ENCODE results near the gene MELTF.

The MELTF gene

DNA sequence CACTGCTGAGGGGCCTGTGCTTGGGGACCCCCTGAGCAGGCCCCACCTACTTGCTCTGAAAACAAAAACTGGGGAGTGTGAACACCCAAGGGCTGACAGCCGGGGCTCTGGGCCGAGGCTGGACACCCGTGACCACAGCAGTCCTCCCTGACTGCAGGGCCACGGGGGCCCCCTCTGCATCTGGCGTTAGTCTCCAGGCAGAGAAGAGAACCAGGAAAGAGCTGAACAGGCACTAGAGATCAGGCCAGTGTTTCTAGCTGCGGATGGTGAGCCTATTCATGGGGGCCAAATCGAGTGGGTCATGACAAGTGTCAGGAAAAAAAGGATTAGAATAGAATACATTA is 17.1 kb downstream of the MELTF start:
- Mint-ChIP-seq H3K27me3 (no peaks in the 10 kb centered on the region), H3K27ac (ENCODE audit: low read depth) (no peak overlapping the region), H3K36me3 (ENCODE audit: insufficient read depth) (no peaks in the 10 kb centered on the region), H3K4me3 (no peak overlapping the region), H3K9me3 (no peaks in the 10 kb centered on the region), H3K4me1 (no peaks in the 10 kb centered on the region)
- no peak for DNase-seq (ENCODE audit: low spot score in 2 of 2)
- no peak for ATAC-seq (replicated peaks; ENCODE audit: extremely low read depth, poor library complexity, severe bottlenecking)

- Mint-ChIP-seq H3K27ac (ENCODE audit: low read depth) (no peak overlapping the region), H3K4me1 (no peaks in the 10 kb centered on the region), H3K27me3 (no peaks in the 10 kb centered on the region), H3K9me3 (no peaks in the 10 kb centered on the region), H3K4me3 (no peak overlapping the region), H3K36me3 (ENCODE audit: insufficient read depth) (no peaks in the 10 kb centered on the region)
- ATAC-seq (replicated peaks; ENCODE audit: extremely low read depth, poor library complexity, severe bottlenecking) (no peak), DNase-seq (ENCODE audit: low spot score in 2 of 2) (no peak)
These were observed 17.7 kb downstream of the MELTF start for GRCh38 chr3:197011780-197012539.

- Mint-ChIP-seq H3K4me1 (no peaks in the 10 kb centered on the region), H3K36me3 (ENCODE audit: insufficient read depth) (no peaks in the 10 kb centered on the region), H3K4me3 (no peak overlapping the region), H3K9me3 (no peaks in the 10 kb centered on the region), H3K27ac (ENCODE audit: low read depth) (no peak overlapping the region), H3K27me3 (no peaks in the 10 kb centered on the region)
- DNase-seq (ENCODE audit: low spot score in 2 of 2) (no peak), ATAC-seq (replicated peaks; ENCODE audit: extremely low read depth, poor library complexity, severe bottlenecking) (no peak)
These were observed 18.9 kb downstream of the MELTF start for GRCh38 chr3:197010556-197011351.

DNA sequence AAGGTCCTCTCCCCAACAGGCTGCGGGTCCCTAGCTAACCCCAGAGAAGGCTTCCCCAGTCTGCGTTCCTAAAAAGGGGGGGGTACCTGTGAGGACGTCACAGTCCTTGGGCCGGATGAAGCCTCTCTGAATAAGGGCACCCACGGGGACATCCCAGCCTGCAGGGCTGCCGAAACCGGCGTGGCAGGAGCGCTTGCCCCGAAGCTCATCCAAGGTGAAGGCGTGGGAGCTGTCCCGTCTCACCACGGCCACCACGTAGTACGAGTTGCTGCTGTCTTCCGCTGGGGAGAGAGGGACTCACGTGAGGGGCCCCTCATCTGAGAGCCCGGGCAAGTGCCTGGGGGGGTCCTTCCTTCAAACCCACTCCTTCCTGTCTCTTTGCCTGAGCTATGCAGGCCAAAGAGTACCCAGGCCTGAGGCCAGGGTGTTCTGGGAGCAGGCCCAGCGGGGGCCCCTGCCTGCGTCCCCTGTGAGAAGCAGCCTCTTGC is 20.0 kb downstream of the MELTF start:
- Mint-ChIP-seq H3K9me3 (no peaks in the 10 kb centered on the region), H3K36me3 (ENCODE audit: insufficient read depth) (no peaks in the 10 kb centered on the region), H3K4me3 (no peak overlapping the region), H3K27ac (ENCODE audit: low read depth) (no peak overlapping the region), H3K27me3 (no peaks in the 10 kb centered on the region), H3K4me1 (no peaks in the 10 kb centered on the region)
- no peak for DNase-seq (ENCODE audit: low spot score in 2 of 2)
- ATAC-seq (replicated peaks; ENCODE audit: extremely low read depth, poor library complexity, severe bottlenecking) = no peak

- Mint-ChIP-seq H3K4me1 (no peaks in the 10 kb centered on the region), H3K9me3 (no peaks in the 10 kb centered on the region), H3K27ac (ENCODE audit: low read depth) (no peak overlapping the region), H3K27me3 (no peaks in the 10 kb centered on the region), H3K4me3 (no peak overlapping the region), H3K36me3 (ENCODE audit: insufficient read depth) (peaks cover 2% of the 10 kb centered on the region)
- ATAC-seq (replicated peaks; ENCODE audit: extremely low read depth, poor library complexity, severe bottlenecking) = no peak
- no peak for DNase-seq (ENCODE audit: low spot score in 2 of 2)
These were observed 21.0 kb downstream of the MELTF start for GRCh38 chr3:197008436-197009209.

DNA sequence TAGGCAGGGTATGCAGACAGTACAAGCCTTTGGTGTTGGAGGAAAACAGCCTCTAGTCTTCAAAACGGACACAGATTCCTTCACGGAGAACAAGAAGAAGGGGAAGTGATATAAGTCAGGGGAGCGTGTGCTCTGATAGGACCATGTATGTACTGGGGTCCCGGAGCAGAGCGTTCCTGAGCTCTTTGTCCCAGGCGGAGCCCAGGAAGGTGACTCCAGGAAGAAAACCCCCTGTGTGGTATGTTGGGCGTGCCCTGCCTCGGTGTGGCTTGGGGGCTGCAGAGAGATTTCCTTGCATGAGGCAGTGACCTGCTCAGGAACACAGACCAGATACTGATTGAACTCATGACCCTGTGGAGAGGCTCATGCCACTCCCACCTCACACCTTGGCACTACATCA is 21.7 kb downstream of the MELTF start:
- H3K9me3 Mint-ChIP-seq = no peaks in the 10 kb centered on the region
- DNase-seq (ENCODE audit: low spot score in 2 of 2) (no peak), ATAC-seq (replicated peaks; ENCODE audit: extremely low read depth, poor library complexity, severe bottlenecking) (no peak)
- H3K4me1 Mint-ChIP-seq = no peaks in the 10 kb centered on the region
- H3K27me3 Mint-ChIP-seq = no peaks in the 10 kb centered on the region
- no peak overlapping the region for H3K4me3 Mint-ChIP-seq
- peaks cover 5% of the 10 kb centered on the region for H3K36me3 Mint-ChIP-seq (ENCODE audit: insufficient read depth)
- no peak overlapping the region for H3K27ac Mint-ChIP-seq (ENCODE audit: low read depth)

GRCh38 chr3:197007296-197007940 is 22.2 kb downstream of the MELTF start:
- Mint-ChIP-seq H3K9me3 (no peaks in the 10 kb centered on the region), H3K4me1 (no peaks in the 10 kb centered on the region), H3K36me3 (ENCODE audit: insufficient read depth) (peaks cover 5% of the 10 kb centered on the region), H3K27me3 (no peaks in the 10 kb centered on the region), H3K27ac (ENCODE audit: low read depth) (no peak overlapping the region), H3K4me3 (no peak overlapping the region)
- DNase-seq (ENCODE audit: low spot score in 2 of 2) (no peak), ATAC-seq (replicated peaks; ENCODE audit: extremely low read depth, poor library complexity, severe bottlenecking) (no peak)

DNA sequence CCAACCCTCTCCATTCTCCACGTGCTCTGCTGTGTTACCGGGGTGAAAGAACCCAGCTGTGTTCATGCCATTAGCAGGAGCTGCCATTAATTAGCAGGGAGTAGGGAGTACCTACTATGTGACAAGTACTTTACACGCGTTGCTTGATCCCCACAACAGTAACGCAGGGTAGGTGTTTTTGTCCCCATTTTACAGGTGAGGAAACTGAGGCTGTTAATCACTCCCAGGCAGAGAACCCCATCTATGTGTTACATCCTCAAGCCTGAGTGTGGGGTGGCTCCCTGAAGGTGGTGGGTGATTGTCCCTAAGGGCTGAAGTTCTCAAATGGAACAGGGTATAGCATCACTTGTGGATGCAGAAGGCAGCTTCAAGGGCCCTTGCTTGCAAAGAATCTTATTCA is 22.8 kb downstream of the MELTF start:
- Mint-ChIP-seq H3K36me3 (ENCODE audit: insufficient read depth) (peaks cover 5% of the 10 kb centered on the region), H3K4me1 (no peaks in the 10 kb centered on the region), H3K4me3 (no peak overlapping the region), H3K9me3 (no peaks in the 10 kb centered on the region), H3K27ac (ENCODE audit: low read depth) (no peak overlapping the region), H3K27me3 (no peaks in the 10 kb centered on the region)
- ATAC-seq (replicated peaks; ENCODE audit: extremely low read depth, poor library complexity, severe bottlenecking) (no peak), DNase-seq (ENCODE audit: low spot score in 2 of 2) (no peak)

DNA sequence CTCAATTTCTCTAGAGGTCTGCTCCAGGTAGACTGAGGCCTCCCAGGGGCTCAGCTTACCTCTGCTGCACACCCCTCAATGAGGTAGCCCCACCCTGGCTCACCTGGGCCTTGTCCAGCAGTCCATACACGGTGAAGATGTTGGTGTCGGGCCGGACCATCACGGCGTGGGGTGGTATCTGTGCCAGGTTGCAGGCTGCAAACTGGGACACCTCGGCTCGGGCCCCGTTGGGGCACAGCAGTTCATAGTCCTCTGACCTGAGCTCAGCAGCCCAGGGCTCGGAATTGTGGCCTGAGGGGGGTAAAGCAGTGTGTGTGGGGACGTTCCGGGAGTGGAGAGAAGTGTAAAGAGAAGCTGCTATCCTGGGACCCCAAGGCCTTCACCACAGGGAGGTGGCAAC is 23.2 kb downstream of the MELTF start:
- Mint-ChIP-seq H3K36me3 (ENCODE audit: insufficient read depth) (peaks cover 7% of the 10 kb centered on the region), H3K4me1 (no peaks in the 10 kb centered on the region), H3K9me3 (no peaks in the 10 kb centered on the region), H3K4me3 (no peak overlapping the region), H3K27me3 (no peaks in the 10 kb centered on the region), H3K27ac (ENCODE audit: low read depth) (no peak overlapping the region)
- ATAC-seq (replicated peaks; ENCODE audit: extremely low read depth, poor library complexity, severe bottlenecking) (no peak), DNase-seq (ENCODE audit: low spot score in 2 of 2) (no peak)

GRCh38 chr3:197003461-197004385 is 25.9 kb downstream of the MELTF start:
- ATAC-seq (replicated peaks; ENCODE audit: extremely low read depth, poor library complexity, severe bottlenecking) = peak; percentile 22
- Mint-ChIP-seq H3K27me3 (no peaks in the 10 kb centered on the region), H3K36me3 (ENCODE audit: insufficient read depth) (peaks cover 9% of the 10 kb centered on the region), H3K4me3 (peak overlapping the region; percentile 80), H3K27ac (ENCODE audit: low read depth) (peak overlapping the region; percentile 89), H3K4me1 (no peaks in the 10 kb centered on the region), H3K9me3 (no peaks in the 10 kb centered on the region)
- DNase-seq (ENCODE audit: low spot score in 2 of 2) = no peak

- H3K36me3 Mint-ChIP-seq (ENCODE audit: insufficient read depth) = peaks cover 9% of the 10 kb centered on the region
- no peaks in the 10 kb centered on the region for H3K27me3 Mint-ChIP-seq
- ATAC-seq (replicated peaks; ENCODE audit: extremely low read depth, poor library complexity, severe bottlenecking) = peak; percentile 77
- no peaks in the 10 kb centered on the region for H3K4me1 Mint-ChIP-seq
- no peaks in the 10 kb centered on the region for H3K9me3 Mint-ChIP-seq
- peak overlapping the region; percentile 80 for H3K4me3 Mint-ChIP-seq
- DNase-seq (ENCODE audit: low spot score in 2 of 2) = peak; percentile 59 to 66
- H3K27ac Mint-ChIP-seq (ENCODE audit: low read depth) = peak overlapping the region; percentile 89
These were observed 26.7 kb downstream of the MELTF start for GRCh38 chr3:197002701-197003454.
